Upper lobe of left lung (tissue), 6 donors: Measurements from ENCODE around the gene PLAAT3. TPM values are rescaled to one million over a fixed set of nuclear protein-coding genes. Genes with fewer than 3 reads are reported as not detected.

Experiments
- ATAC-seq, 2 donors: fragments of 200-7000 bp; cut with Tn5 transposase; one replicate each; pipeline ENCODE4 v1.9.1; 2022; ENCODE audit warnings: mild to moderate bottlenecking in 2 of 2, moderate library complexity in 2 of 2; ENCODE audit not compliant: low FRiP score in 2 of 2
- DNase-seq, 2 donors: peaks; one replicate each; pipeline ENCODE4 v3.0.0-alpha.2; 2019 to 2020
- H3K27ac ChIP-seq, 4 donors: fragments of 200-600 bp; sonication (generic); one replicate each; pipeline ENCODE4 v1.5.1; 2016 to 2019
- H3K27me3 ChIP-seq, 4 donors: fragments of 200-600 bp; sonication (generic); one replicate each; pipeline ENCODE4 v1.5.1; 2017 to 2019
- H3K36me3 ChIP-seq, 4 donors: fragments of 200-600 bp; sonication (generic); one replicate each; pipeline ENCODE4 v1.5.1; 2016 to 2019
- H3K4me1 ChIP-seq, 4 donors: fragments of 200-600 bp; sonication (generic); one replicate each; pipeline ENCODE4 v1.5.1; 2018 to 2019
- H3K4me3 ChIP-seq, 4 donors: fragments of 200-600 bp; sonication (generic); one replicate each; pipeline ENCODE4 v1.5.1; 2017 to 2019; ENCODE audit warnings: mild to moderate bottlenecking in 2 of 4, moderate library complexity in 1 of 4
- H3K9me3 ChIP-seq, 4 donors: fragments of 200-600 bp; sonication (generic); one replicate each; pipeline ENCODE4 v1.5.1; 2018 to 2019
- CTCF ChIP-seq, 6 experiments: fragments of 450-650 bp in 4 of 6; fragments of 200-600 bp in 2 of 6; sonication (generic) in 2 of 6; IDR thresholded peaks; one replicate each; pipeline ENCODE4 v1.5.1; 2016 to 2019; ENCODE audit warnings: antibody characterized with exemption in 6 of 6
- EP300 ChIP-seq, 4 donors: sonication (generic); formaldehyde crosslinking; IDR thresholded peaks; one replicate each; pipeline ENCODE4 v1.5.1; 2017; ENCODE audit warnings: antibody characterized with exemption in 4 of 4, control low read depth in 2 of 4
- POLR2A ChIP-seq, 4 donors: fragments of 450-650 bp; IDR thresholded peaks; one replicate each; pipeline ENCODE4 v1.5.1; 2016 to 2017; ENCODE audit warnings: antibody characterized with exemption in 4 of 4, mild to moderate bottlenecking in 2 of 4
- POLR2AphosphoS5 ChIP-seq, 2 donors: sonication (generic); formaldehyde crosslinking; IDR thresholded peaks; one replicate each; pipeline ENCODE4 v1.5.1; 2017; ENCODE audit warnings: antibody characterized with exemption in 2 of 2
- WGBS, 2 donors: methylation state at CpG; one replicate each; pipeline ENCODE4 v1.1.5; 2017 to 2018; 5-methylcytosine and 5-hydroxymethylcytosine counted together
- total RNA-seq, 6 donors: library from RNA; depleted of rRNA in 4 of 6; stranded (reverse); fragments of >200 nt in 4 of 6; gene quantifications; one replicate each; pipeline versions ENCODE4 v1.1.0 to v1.2.1, GENCODE V29; 2016 to 2021
- donor health status: DM: no; HTN: no; CAD: no; lungs with moderate emphysema.
- donor health status: DM: no; HTN: yes; CAD: no; lungs with severe emphysema.

Gene PLAAT3
- 100 to 1,000 TPM in 3 of 6 donors, 10 to 100 TPM in 3; 36.7 to 128 (median 89.5) TPM for total RNA-seq

GRCh38 chr11:63614136-63614671 lies at the start of gene PLAAT3:
TSS of gene PLAAT3 (minus strand) at chr11:63614433. CDS start at chr11:63614014, 419 bp downstream.
- no peaks in the 10 kb centered on the region for H3K27me3 ChIP-seq
- H3K9me3 ChIP-seq: no peaks in the 10 kb centered on the region
- peak within 1 kb of the TSS; percentile 88 to 93 (median 90) for H3K27ac ChIP-seq
- no peaks in the 10 kb centered on the region for H3K36me3 ChIP-seq
- peaks cover 26 to 41% (median 32%) of the 10 kb centered on the region in 4 donors for H3K4me1 ChIP-seq
- DNase-seq: peak; percentile 91 to 96
- WGBS, 2 donors: 0% methylated on average over 10 to 13 of the region's 53 CpGs
- peak within 1 kb of the TSS; percentile 60 to 82 (median 77) for H3K4me3 ChIP-seq
- TF ChIP-seq CTCF (IDR thresholded peaks at IDR 0.05) (no peak), POLR2AphosphoS5 (IDR thresholded peaks at IDR 0.05) (peak; percentile 76 to 86), EP300 (IDR thresholded peaks at IDR 0.05) (no peak), POLR2A (IDR thresholded peaks at IDR 0.05) (peak in 3 of 4 donors; percentile 53 to 86 (median 84))
- peak; percentile 95 to 96 for ATAC-seq

DNA sequence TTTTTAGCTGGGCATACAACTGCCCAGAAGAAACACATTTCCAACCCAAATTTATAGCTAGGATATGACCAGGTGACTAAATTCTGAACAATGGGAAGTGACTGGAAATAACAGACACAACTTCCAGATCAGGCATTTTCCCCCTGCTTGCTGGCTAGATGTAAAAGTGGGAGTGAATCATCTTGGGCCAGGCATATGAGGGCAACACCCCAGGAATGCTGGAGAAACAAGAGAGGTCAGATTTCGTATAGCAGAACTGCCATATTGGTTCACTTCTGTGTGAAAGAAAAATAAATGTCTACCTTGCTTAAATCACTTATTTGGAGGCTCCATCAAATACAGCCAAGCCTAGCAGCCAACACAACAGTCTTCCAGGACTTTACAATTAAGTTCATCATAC lies 49.6 kb upstream of the PLAAT3 start:
- no peak for TF ChIP-seq CTCF (IDR thresholded peaks at IDR 0.05)
- TF ChIP-seq EP300 (IDR thresholded peaks at IDR 0.05): no peak
- no peak for TF ChIP-seq POLR2A (IDR thresholded peaks at IDR 0.05)
- no peak for TF ChIP-seq POLR2AphosphoS5 (IDR thresholded peaks at IDR 0.05)
- Histone ChIP-seq H3K27me3 (no peaks in the 10 kb centered on the region), H3K36me3 (peaks cover 0 to 2% (median 0%) of the 10 kb centered on the region in 4 donors), H3K4me1 (peaks cover 28 to 59% (median 45%) of the 10 kb centered on the region in 4 donors), H3K27ac (no peak overlapping the region), H3K4me3 (no peak overlapping the region), H3K9me3 (no peaks in the 10 kb centered on the region)
- DNase-seq (no peak), ATAC-seq (no peak)
- WGBS, 2 donors: 0% methylated on average over 1 of the region's 1 CpG

- ATAC-seq (no peak), DNase-seq (no peak)
- TF ChIP-seq POLR2AphosphoS5 (IDR thresholded peaks at IDR 0.05) (no peak), POLR2A (IDR thresholded peaks at IDR 0.05) (no peak), EP300 (IDR thresholded peaks at IDR 0.05) (no peak), CTCF (IDR thresholded peaks at IDR 0.05) (no peak)
- Histone ChIP-seq H3K4me3 (no peak overlapping the region), H3K36me3 (peaks cover 0 to 30% (median 8%) of the 10 kb centered on the region in 4 donors), H3K9me3 (no peaks in the 10 kb centered on the region), H3K27ac (no peak overlapping the region), H3K27me3 (no peaks in the 10 kb centered on the region), H3K4me1 (peaks cover 4 to 31% (median 22%) of the 10 kb centered on the region in 4 donors)
- 84 to 91% methylated on average over 8 of the region's 8 CpGs for WGBS, 2 donors
These were observed 46.7 kb upstream of the PLAAT3 start for GRCh38 chr11:63660972-63661371.

DNA sequence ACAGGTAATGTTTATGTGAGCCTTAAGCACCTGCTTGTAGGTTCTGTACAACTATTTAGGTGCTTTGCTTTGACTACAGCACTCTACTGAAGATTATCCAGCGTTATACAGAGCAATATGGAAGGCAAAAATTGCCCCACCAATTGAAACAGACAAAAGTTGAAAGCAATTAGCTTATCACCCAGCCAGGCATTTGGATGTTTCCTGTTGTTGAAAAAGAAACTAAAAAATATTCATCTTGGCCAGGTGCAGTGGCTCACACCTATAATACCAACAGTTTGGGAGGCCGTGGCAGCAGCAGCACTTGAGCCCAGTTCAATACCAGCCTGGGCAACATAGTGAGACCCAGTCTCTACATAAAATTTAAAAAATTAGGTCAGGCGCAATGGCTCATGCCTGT lies 38.4 kb upstream of the PLAAT3 start:
- Histone ChIP-seq H3K9me3 (no peaks in the 10 kb centered on the region), H3K36me3 (peaks cover 17 to 89% (median 26%) of the 10 kb centered on the region in 4 donors), H3K4me1 (no peaks in the 10 kb centered on the region), H3K4me3 (no peak overlapping the region), H3K27me3 (no peaks in the 10 kb centered on the region), H3K27ac (no peak overlapping the region)
- 72 to 79% methylated on average over 3 of the region's 3 CpGs for WGBS, 2 donors
- ATAC-seq (no peak), DNase-seq (no peak)
- TF ChIP-seq CTCF (IDR thresholded peaks at IDR 0.05) (no peak), EP300 (IDR thresholded peaks at IDR 0.05) (no peak)

- Histone ChIP-seq H3K4me1 (no peaks in the 10 kb centered on the region), H3K4me3 (no peak overlapping the region), H3K9me3 (no peaks in the 10 kb centered on the region), H3K27me3 (no peaks in the 10 kb centered on the region), H3K27ac (no peak overlapping the region), H3K36me3 (peaks cover 14 to 92% (median 44%) of the 10 kb centered on the region in 4 donors)
- TF ChIP-seq EP300 (IDR thresholded peaks at IDR 0.05) (no peak), POLR2AphosphoS5 (IDR thresholded peaks at IDR 0.05) (no peak), CTCF (IDR thresholded peaks at IDR 0.05) (no peak), POLR2A (IDR thresholded peaks at IDR 0.05) (no peak)
- 94 to 99% methylated on average over 3 of the region's 3 CpGs for WGBS, 2 donors
- DNase-seq (no peak), ATAC-seq (no peak)
These were observed 29.0 kb upstream of the PLAAT3 start for GRCh38 chr11:63643205-63643604.
